Chondrocyte (in vitro differentiated cells): ENCODE measurements around the gene ZNF821. TPM values are rescaled to one million over a fixed set of nuclear protein-coding genes. Genes with fewer than 3 reads are reported as not detected.
"Not testable (repeated sequence)": the region's sequence is repeated elsewhere in the genome, so short reads cannot be mapped to it uniquely, and the experiment has no call there.

ENCODE experiments used
- DNase-seq: peaks from one replicate; pipeline ENCODE4 v3.0.0; 2021; ENCODE audit warnings: mixed read lengths, low spot score
- H3K27ac Mint-ChIP-seq: one replicate; pipeline ENCODE4 v1.8.0; 2021; ENCODE audit warnings: mild to moderate bottlenecking, moderate library complexity, mixed read lengths; ENCODE audit not compliant: unreplicated experiment
- H3K27me3 Mint-ChIP-seq: 2 replicates; pipeline ENCODE4 v1.8.0; 2021; ENCODE audit warnings: low read depth, mixed read lengths
- H3K36me3 Mint-ChIP-seq: 2 replicates; pipeline ENCODE4 v1.8.0; 2021; ENCODE audit warnings: low read depth, mixed read lengths
- H3K4me1 Mint-ChIP-seq: 2 replicates; pipeline ENCODE4 v1.8.0; 2021; ENCODE audit warnings: low read depth, mild to moderate bottlenecking, mixed read lengths
- H3K4me3 Mint-ChIP-seq: one replicate; pipeline ENCODE4 v1.8.0; 2021; ENCODE audit warnings: mild to moderate bottlenecking, moderate library complexity, mixed read lengths; ENCODE audit not compliant: unreplicated experiment
- H3K9me3 Mint-ChIP-seq: 2 replicates; pipeline ENCODE4 v1.8.0; 2021; ENCODE audit warnings: low read depth, mixed read lengths
- CTCF ChIP-seq: fragments of 200-600 bp; sonication (generic); IDR thresholded peaks from 2 replicates; pipeline ENCODE4 v1.5.0; 2021; ENCODE audit warnings: antibody characterized with exemption, mild to moderate bottlenecking, moderate library complexity
- total RNA-seq: library from RNA; stranded (reverse); gene quantifications from 3 replicates; pipeline ENCODE4 v1.2.1, GENCODE V29; 2021

Gene ZNF821
- total RNA-seq, 1 donor from 2014 or later = 12.0 TPM

- no peaks in the 10 kb centered on the region for H3K9me3 Mint-ChIP-seq
- TF ChIP-seq CTCF = no peak
Observed at GRCh38 chr16:71869089-71869488, 14.9 kb downstream of the ZNF821 start.

GRCh38 chr16:71867939-71868338 lies 16.0 kb downstream of the ZNF821 start:
- Mint-ChIP-seq H3K4me3 (no peak overlapping the region), H3K27me3 (no peaks in the 10 kb centered on the region), H3K36me3 (peaks cover 28% of the 10 kb centered on the region), H3K9me3 (no peaks in the 10 kb centered on the region), H3K27ac (no peak overlapping the region), H3K4me1 (no peaks in the 10 kb centered on the region)
- DNase-seq = no peak
- no peak for TF ChIP-seq CTCF

More at GRCh38 chr16:71869089-71869488, 14.9 kb downstream of the ZNF821 start:
- Mint-ChIP-seq H3K36me3 (peaks cover 24% of the 10 kb centered on the region), H3K27ac (no peak overlapping the region), H3K27me3 (no peaks in the 10 kb centered on the region), H3K4me1 (no peaks in the 10 kb centered on the region), H3K4me3 (no peak overlapping the region)
- no peak for DNase-seq

GRCh38 chr16:71867175-71867574 lies 16.8 kb downstream of the ZNF821 start:
- not testable (repeated sequence) for H3K9me3 Mint-ChIP-seq, H3K27ac Mint-ChIP-seq, H3K4me3 Mint-ChIP-seq, DNase-seq, H3K4me1 Mint-ChIP-seq, H3K27me3 Mint-ChIP-seq
- H3K36me3 Mint-ChIP-seq = peaks cover 29% of the 10 kb centered on the region

- Mint-ChIP-seq H3K4me1 (no peaks in the 10 kb centered on the region), H3K4me3 (no peak overlapping the region)
Observed at GRCh38 chr16:71865173-71865863, 18.7 kb downstream of the ZNF821 start.

GRCh38 chr16:71863995-71864394 lies 20.0 kb downstream of the ZNF821 start:
- H3K36me3 Mint-ChIP-seq = peaks cover 28% of the 10 kb centered on the region
- no peak for DNase-seq
- no peak overlapping the region for H3K4me3 Mint-ChIP-seq
- H3K9me3 Mint-ChIP-seq = no peaks in the 10 kb centered on the region
- no peaks in the 10 kb centered on the region for H3K27me3 Mint-ChIP-seq
- no peak for TF ChIP-seq CTCF
- peaks cover 4% of the 10 kb centered on the region for H3K4me1 Mint-ChIP-seq
- H3K27ac Mint-ChIP-seq = no peak overlapping the region

More at GRCh38 chr16:71865173-71865863, 18.7 kb downstream of the ZNF821 start:
- Mint-ChIP-seq H3K27me3 (no peaks in the 10 kb centered on the region), H3K36me3 (peaks cover 32% of the 10 kb centered on the region), H3K9me3 (no peaks in the 10 kb centered on the region), H3K27ac (no peak overlapping the region)
- TF ChIP-seq CTCF = no peak
- DNase-seq = no peak
